HG03342 (cell line): ENCODE measurements around the gene ZFAND3.
"Not testable (repeated sequence)": the region's sequence is repeated elsewhere in the genome, so short reads cannot be mapped to it uniquely, and the experiment has no call there.

Source experiments
- ATAC-seq: cut with Tn5 transposase; IDR thresholded peaks from one replicate; pipeline ENCODE4 v1.9.1; 2021; ENCODE audit warnings: mild to moderate bottlenecking, moderate library complexity; ENCODE audit not compliant: unreplicated experiment

ZFAND3 gene

DNA sequence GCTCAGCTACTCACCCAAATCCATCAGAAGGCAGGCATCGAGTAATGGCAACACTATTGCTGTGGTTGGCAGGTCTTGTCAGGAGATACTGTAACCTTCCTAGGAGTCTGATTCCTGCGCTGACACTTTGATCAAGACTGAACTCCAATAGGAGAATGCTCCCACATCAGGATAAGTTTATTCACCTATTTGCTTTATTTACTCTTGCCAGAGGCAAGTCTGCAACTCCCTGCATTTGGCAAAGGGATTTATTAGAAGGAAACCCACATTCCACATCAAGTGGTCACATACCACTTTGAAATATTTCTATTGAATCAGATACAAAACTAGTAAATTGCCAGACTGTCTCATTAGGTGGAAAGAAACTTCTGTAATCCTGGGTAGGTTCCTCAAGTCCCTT lies 43.5 kb downstream of the ZFAND3 start:
- ATAC-seq = no peak

- ATAC-seq = no peak
These were observed 44.7 kb downstream of the ZFAND3 start for GRCh38 chr6:37864250-37864649.

DNA sequence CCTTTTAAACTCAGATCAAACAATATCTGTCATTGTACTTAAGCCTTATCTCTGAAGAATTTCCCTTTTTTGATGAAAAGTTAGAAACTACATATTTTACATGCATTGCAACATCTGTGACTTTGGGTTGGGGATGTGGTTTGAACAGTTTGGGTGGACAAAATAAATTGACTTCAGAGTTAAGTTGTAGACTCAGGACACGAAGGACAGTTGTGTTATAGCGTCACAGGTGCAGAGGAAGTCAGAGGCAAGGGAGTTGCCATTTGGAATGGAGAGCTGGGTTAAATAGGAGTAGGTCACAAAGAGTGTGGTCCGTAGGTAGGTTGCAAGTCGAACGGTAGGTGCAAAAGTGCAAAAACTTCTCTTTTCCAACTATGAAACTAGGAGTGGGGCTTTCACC lies 46.0 kb downstream of the ZFAND3 start:
- no peak for ATAC-seq

DNA sequence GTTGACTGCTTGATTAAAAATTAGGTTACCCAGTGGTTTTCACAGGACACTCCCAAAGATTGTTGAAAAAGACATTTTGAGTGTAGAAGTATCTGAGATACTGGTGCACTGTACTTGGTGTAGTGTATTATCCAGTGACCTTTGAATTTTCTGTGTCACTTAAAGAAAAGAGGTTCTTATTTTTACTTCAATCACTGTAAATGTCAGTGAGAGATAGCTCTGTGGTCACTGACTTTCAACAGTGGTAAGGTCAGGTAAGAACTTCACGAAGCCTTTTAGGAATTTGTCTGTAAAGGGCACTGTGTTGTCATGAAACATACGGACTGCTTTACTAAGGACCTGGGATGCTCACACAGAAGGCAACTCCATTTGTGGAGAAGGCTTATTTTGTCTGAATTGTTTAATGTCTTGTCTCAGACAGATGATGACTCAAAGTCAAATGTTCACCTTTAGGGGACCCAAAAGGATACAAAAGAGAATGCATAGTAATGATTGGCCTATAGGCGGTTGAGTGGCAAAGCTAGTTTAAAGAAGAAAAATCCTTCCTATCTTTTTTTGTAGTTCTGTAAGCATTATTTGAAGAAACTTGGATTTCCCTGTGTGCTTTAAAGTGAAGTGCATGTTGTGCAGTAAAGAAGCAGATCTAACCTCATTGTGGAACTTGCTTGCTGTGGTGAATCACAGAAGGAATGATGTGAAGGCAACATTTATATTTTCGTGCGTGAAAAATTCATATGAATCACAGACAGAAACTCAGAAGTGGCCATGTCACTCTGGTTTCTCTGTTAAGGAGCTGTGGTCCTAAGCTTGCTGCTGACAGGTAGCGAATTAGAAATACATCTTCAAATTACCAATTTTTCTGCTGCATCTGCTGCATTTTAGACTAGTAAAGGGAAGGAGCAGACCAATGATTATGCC lies 47.3 kb downstream of the ZFAND3 start:
- no peak for ATAC-seq

DNA sequence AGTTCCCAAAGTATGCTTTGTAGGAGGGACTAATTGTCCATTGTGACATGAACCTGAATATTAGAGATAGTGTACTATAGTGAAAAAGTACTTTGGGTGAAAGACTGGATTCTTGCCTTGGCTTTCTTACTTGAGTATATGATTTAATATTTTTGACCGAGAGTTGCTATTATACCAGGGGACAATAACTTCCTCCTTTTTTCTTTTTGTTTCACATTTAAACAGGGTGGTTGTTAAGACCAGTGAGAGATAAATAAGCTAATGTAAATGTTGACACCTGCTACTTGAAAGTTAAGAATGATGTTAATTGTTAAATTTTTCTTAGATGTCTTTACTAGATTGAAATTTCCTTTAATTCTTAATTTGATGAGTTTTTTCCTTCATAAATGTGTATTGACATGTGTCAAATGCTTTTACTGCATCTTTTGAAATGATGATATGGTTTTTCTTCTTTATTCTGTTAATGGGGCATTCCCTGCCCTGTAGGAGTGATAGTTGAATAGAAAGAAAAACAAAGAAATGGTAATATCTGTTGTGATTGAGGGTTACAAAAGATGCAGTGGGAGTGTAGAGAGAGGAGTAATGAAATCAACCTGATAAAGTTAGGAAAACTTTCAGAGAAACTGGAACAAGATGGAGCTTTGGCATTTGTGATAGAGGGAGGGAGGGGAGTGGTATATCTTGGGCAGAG lies 48.4 kb downstream of the ZFAND3 start:
- peak; percentile 71 for ATAC-seq

DNA sequence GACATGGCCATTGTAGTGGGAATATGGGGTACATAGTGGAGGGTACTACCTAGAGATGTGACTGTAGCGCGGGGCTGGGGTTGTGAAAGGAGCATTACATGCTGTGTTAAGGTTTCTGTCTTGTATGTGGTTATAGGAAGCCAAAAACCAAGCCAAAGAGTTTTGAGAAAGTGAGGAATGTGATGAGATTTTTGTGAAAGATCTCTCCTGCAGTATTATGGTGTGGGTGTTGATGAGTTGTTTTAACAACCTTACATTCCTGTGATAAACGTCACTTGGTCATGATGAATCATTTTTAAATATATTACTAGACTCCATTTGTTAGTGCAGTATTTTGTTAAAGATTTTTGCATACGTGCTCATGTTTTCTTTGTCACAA lies 48.9 kb downstream of the ZFAND3 start:
- ATAC-seq = peak; percentile 16

DNA sequence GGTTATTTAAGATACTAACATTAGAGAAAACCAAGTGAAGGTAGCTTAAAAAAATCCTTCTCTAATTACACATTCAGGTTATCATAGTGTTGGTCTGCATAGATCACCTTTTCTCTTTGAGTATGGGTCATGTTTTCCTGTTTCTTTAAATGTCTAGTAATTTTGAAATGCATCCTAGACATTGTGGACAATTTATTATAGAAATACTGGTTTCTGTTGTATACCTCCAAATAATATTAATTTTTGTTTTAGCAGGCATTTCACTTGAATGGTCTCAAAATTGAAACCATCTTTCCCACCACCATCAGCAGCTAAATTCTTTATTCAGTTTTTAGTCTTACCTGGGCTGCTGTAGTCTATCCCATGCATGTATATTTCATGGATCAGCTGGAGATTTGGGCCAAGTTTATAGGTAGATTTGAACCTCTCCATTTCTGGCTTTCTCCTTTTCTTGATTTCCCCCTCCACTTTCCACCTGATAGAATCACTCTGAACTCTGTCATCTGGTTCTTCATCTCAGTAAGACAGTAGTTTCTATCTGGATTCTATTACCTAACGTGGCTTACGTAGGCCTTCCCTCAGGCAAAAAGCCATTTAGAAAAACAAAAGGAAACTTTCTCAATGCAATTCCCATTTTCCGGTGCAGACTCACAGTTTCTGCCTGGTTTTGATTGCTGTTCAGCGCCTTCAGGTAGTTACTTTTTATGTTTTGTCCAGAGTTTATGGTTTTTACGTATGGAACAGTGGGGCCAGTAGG lies 52.3 kb downstream of the ZFAND3 start:
- ATAC-seq = no peak

GRCh38 chr6:37872373-37872745 lies 52.8 kb downstream of the ZFAND3 start:
- ATAC-seq = no peak

- no peak for ATAC-seq
These were observed 55.2 kb downstream of the ZFAND3 start for GRCh38 chr6:37874726-37875125.

GRCh38 chr6:37875561-37876309 lies 56.2 kb downstream of the ZFAND3 start:
- ATAC-seq = no peak

- ATAC-seq = no peak
These were observed 57.3 kb downstream of the ZFAND3 start for GRCh38 chr6:37876843-37877242.

DNA sequence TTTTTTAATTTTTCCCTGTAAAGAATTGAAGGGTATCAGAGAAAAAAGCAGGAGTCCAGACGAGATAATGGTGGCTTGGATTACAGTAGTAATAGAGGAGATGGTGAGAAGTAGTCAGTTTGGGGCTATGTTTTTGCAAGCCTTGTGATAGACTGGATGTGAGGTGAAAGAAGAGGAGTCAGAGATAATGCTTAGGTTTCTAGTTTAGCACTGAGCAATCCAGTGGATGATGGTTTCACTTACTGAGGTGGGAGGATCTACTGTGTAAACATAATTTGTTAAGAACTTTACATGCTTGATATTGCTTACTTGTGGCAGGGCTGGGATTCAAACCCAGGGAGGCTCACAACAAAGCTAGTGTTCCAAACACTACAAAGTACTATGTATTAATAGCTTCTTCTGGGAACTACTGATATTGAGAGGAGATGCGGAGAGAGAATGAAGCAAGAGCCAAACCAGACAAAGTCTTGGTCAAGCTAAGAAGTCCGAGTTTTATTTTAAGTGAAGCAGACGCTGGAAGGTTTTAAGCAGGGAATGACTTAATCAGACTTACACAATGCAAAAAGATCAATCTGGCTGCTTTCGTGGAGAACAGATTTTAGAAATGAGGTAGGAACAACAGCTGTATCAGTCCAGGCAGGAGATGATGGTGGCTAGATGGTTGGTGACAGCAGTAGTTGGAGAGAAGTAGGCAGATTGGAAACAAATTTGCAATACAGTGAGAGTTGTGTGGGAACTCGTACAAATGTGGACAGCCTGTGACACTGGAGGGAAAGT lies 58.0 kb downstream of the ZFAND3 start:
- ATAC-seq = no peak

- no peak for ATAC-seq
These were observed 58.7 kb downstream of the ZFAND3 start for GRCh38 chr6:37878150-37878710.

DNA sequence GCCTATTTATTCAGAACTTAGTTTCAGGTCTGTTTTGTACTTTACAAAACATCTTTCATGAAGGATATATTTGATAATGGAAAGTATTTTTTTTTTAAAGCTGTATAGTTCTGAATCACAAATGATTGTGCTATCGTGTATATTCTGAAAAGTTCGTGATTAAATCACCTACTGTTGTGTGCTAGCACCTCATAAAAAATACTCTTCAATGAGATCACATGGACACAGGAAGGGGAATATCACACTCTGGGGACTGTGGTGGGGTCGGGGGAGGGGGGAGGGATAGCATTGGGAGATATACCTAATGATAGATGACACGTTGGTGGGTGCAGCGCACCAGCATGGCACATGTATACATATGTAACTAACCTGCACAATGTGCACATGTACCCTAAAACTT lies 61.1 kb downstream of the ZFAND3 start:
- not testable (repeated sequence) for ATAC-seq

DNA sequence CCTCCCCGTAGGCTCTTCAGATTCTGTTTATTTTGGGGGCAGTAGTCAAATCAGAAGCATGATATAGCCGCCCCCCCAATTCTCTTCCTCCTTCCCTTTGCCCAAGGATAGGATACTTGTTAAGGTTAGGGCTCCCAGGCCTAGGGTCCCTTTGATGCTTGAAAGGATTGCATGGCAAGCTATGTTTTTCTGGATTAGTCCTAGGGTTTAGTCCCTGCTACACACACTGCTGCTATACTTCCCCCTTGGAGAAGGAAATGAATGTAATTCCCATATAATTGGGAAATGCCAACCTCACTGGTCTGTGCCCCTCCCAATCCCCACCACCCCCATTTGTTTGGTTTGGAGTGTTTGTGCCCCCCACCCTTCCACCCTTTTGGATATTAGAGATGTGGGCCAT lies 62.8 kb downstream of the ZFAND3 start:
- ATAC-seq = no peak

- ATAC-seq = no peak
These were observed 63.3 kb downstream of the ZFAND3 start for GRCh38 chr6:37882724-37883413.

GRCh38 chr6:37884548-37884947 lies 65.0 kb downstream of the ZFAND3 start:
- ATAC-seq = no peak

- ATAC-seq = no peak
These were observed 69.5 kb downstream of the ZFAND3 start for GRCh38 chr6:37889051-37889450.

DNA sequence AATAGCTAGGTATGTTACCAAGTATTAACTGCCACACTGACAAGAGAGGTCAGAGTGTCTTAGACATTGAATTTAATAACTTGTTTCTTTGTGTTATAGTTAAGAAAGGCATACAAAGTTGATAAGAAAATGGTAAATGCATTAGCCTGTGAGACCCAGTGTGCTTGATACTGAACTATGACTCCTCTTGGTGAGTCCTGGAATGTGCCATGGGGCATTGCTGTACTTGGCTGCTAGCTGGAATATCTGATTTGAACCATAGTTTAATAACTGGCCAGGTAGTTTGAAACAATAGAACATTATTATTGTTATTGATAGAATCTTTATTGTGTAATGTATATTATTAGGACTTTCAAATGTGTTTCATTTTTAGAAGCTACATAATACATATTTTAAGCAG lies 70.0 kb downstream of the ZFAND3 start:
- ATAC-seq = no peak
